HCT116 (cell line): Measurements from ENCODE around the gene KRT28. TPM values are rescaled to one million over a fixed set of nuclear protein-coding genes. Genes with fewer than 3 reads are reported as not detected.

Experiments
- ATAC-seq: fragments of 200-7000 bp; cut with Tn5 transposase; 2 replicates; pipeline ENCODE4 v1.9.1; 2020; ENCODE audit warnings: mild to moderate bottlenecking, moderate library complexity
- BruUV-seq: library from RNA; stranded (reverse); fragments of 400-500 nt; replicated peaks from 2 replicates; lab custom pipeline; 2021; lab: Mats Ljungman, UMichigan
- CTCF ChIA-PET: fragments of 300-600 bp; sonication (Branson Sonifier 250); formaldehyde crosslinking; loops from one replicate; lab custom pipeline; 2021; ENCODE audit warnings: antibody characterized with exemption; lab: Charles Lee
- POLR2A ChIA-PET: fragments of 300-600, 350-600 bp; sonication (Branson Sonifier 250); formaldehyde crosslinking; loops from one replicate; lab custom pipeline; 2021; ENCODE audit warnings: antibody characterized with exemption; lab: Charles Lee
- RAD21 ChIA-PET, 2 experiments: fragments of 300-600 bp; sonication (Branson Sonifier 250); formaldehyde crosslinking; loops; one replicate each; lab custom pipeline; 2023; ENCODE audit warnings: low total read pairs in 2 of 2; ENCODE audit not compliant: uncharacterized antibody in 2 of 2, unreplicated experiment in 2 of 2, low non-redundant PET in 1 of 2; lab: Charles Lee
- DNase-seq: peaks from one replicate; pipeline ENCODE4 v3.0.0-alpha.2; 2010; ENCODE audit warnings: low read depth, low spot score
- H2AFZ ChIP-seq: fragments of 200-600 bp; shearing (Covaris generic), sonication (generic); 2 replicates; pipeline ENCODE4 v1.6.1; 2017; ENCODE audit warnings: low read depth, mixed run types, mixed read lengths, antibody characterized with exemption, low read length; ENCODE audit not compliant: poor library complexity, severe bottlenecking
- H3K27ac ChIP-seq: 2 replicates; pipeline ENCODE4 v1.5.1; 2012; ENCODE audit warnings: low read depth, low read length
- H3K27me3 ChIP-seq: fragments of 200-600 bp; sonication (generic); 2 replicates; pipeline ENCODE4 v1.6.1; 2016; ENCODE audit warnings: mixed run types, low read length, mixed read lengths; ENCODE audit not compliant: insufficient read depth
- H3K36me3 ChIP-seq, 2 experiments: fragments of 200-500 bp in 1 of 2; fragments of 200-600 bp in 1 of 2; sonication (Bioruptor generic) in 1 of 2; sonication (generic) in 1 of 2; 2 replicates each; pipeline versions ENCODE4 v1.5.1 to v1.6.1; 2014 to 2016; ENCODE audit warnings: low read length in 2 of 2, inconsistent platforms in 1 of 2, mixed read lengths in 1 of 2, mixed run types in 1 of 2; ENCODE audit not compliant: insufficient read depth in 2 of 2, control insufficient read depth in 1 of 2
- H3K4me1 ChIP-seq, 2 experiments: fragments of 200-600 bp in 1 of 2; sonication (generic) in 1 of 2; 2 replicates each; pipeline versions ENCODE4 v1.5.1 to v1.6.1; 2012 to 2017; ENCODE audit warnings: low read length in 2 of 2, inconsistent platforms in 1 of 2, mild to moderate bottlenecking in 1 of 2, mixed read lengths in 1 of 2, mixed run types in 1 of 2, moderate library complexity in 1 of 2; ENCODE audit not compliant: insufficient read depth in 2 of 2, control insufficient read depth in 1 of 2
- H3K4me2 ChIP-seq: fragments of 200-600 bp; sonication (generic); 2 replicates; pipeline ENCODE4 v1.6.1; 2017; ENCODE audit warnings: mixed run types, low read length, mixed read lengths
- H3K4me3 ChIP-seq, 2 experiments: fragments of 200-600 bp in 1 of 2; sonication (generic) in 1 of 2; replicated peaks in 1 of 2; 2 replicates each; pipeline ENCODE4 v1.5.1; 2011 to 2016; ENCODE audit warnings: low read length in 2 of 2, control low read depth in 1 of 2, low read depth in 1 of 2, mild to moderate bottlenecking in 1 of 2, mixed read lengths in 1 of 2, mixed run types in 1 of 2
- H3K79me2 ChIP-seq: fragments of 200-600 bp; sonication (generic); 2 replicates; pipeline ENCODE4 v1.6.1; 2017; ENCODE audit warnings: mild to moderate bottlenecking, mixed run types, low read length, moderate library complexity, mixed read lengths; ENCODE audit not compliant: insufficient read depth
- H3K9ac ChIP-seq: fragments of 200-600 bp; sonication (generic); 2 replicates; pipeline ENCODE4 v1.6.1; 2016; ENCODE audit warnings: low read length, mixed read lengths
- H3K9me2 ChIP-seq: fragments of 200-600 bp; sonication (generic), shearing (Covaris generic); 2 replicates; pipeline ENCODE4 v1.6.1; 2017; ENCODE audit warnings: mixed run types, mild to moderate bottlenecking, moderate library complexity; ENCODE audit not compliant: insufficient read depth
- H3K9me3 ChIP-seq, 2 experiments: fragments of 200-500 bp in 1 of 2; fragments of 200-600 bp in 1 of 2; sonication (Bioruptor generic) in 1 of 2; sonication (generic) in 1 of 2; 2 replicates each; pipeline ENCODE4 v1.6.1; 2014 to 2017; ENCODE audit warnings: low read length in 2 of 2, mixed read lengths in 2 of 2, inconsistent platforms in 1 of 2, low read depth in 1 of 2, mild to moderate bottlenecking in 1 of 2, mixed run types in 1 of 2, moderate library complexity in 1 of 2; ENCODE audit not compliant: control insufficient read depth in 1 of 2, insufficient read depth in 1 of 2
- H4K20me1 ChIP-seq: fragments of 200-600 bp; sonication (generic), shearing (Covaris generic); 2 replicates; pipeline ENCODE4 v1.6.1; 2017; ENCODE audit warnings: mixed run types, mild to moderate bottlenecking, moderate library complexity; ENCODE audit not compliant: insufficient read depth
- CBX3 ChIP-seq: IDR thresholded peaks from 2 replicates; pipeline ENCODE4 v1.6.1; 2012; ENCODE audit warnings: low read depth
- CEBPB ChIP-seq: IDR thresholded peaks from 2 replicates; pipeline ENCODE4 v1.6.1; 2012; ENCODE audit warnings: low read depth
- EGR1 ChIP-seq: IDR thresholded peaks from 2 replicates; pipeline ENCODE4 v1.6.1; 2012; ENCODE audit warnings: low read depth
- ELF1 ChIP-seq: IDR thresholded peaks from 2 replicates; pipeline ENCODE4 v1.6.1; 2012; ENCODE audit warnings: low read depth, borderline replicate concordance
- EZH2 ChIP-seq: fragments of 200-600 bp; sonication (generic); IDR thresholded peaks from 2 replicates; pipeline ENCODE4 v1.6.1; 2017; ENCODE audit warnings: antibody characterized with exemption, mixed run types
- FOSL1 ChIP-seq: IDR thresholded peaks from 2 replicates; pipeline ENCODE4 v1.6.1; 2012; ENCODE audit warnings: low read depth
- JUND ChIP-seq: IDR thresholded peaks from 2 replicates; pipeline ENCODE4 v1.6.1; 2012
- POLR2A ChIP-seq: IDR thresholded peaks from 2 replicates; pipeline ENCODE4 v1.7.0; 2011; ENCODE audit warnings: borderline replicate concordance; ENCODE audit not compliant: insufficient read depth, insufficient read length; ENCODE audit errors: extremely low read depth
- RAD21 ChIP-seq: IDR thresholded peaks from 2 replicates; pipeline ENCODE4 v1.6.1; 2012; ENCODE audit warnings: low read depth, mild to moderate bottlenecking
- SP1 ChIP-seq: IDR thresholded peaks from 2 replicates; pipeline ENCODE4 v1.6.1; 2012; ENCODE audit warnings: low read depth
- SRF ChIP-seq: IDR thresholded peaks from 2 replicates; pipeline ENCODE4 v1.6.1; 2012; ENCODE audit warnings: low read depth
- TCF7L2 ChIP-seq: IDR thresholded peaks from 2 replicates; pipeline ENCODE4 v1.7.0; 2011; ENCODE audit warnings: borderline replicate concordance, inconsistent platforms; ENCODE audit not compliant: insufficient read depth, insufficient read length; ENCODE audit errors: extremely low read depth
- YY1 ChIP-seq: IDR thresholded peaks from 2 replicates; pipeline ENCODE4 v1.6.1; 2011; ENCODE audit warnings: low read length, low read depth, moderate library complexity, mild to moderate bottlenecking; ENCODE audit not compliant: insufficient replicate concordance; ENCODE audit errors: extremely low read depth
- ZNF274 ChIP-seq: fragments of 200-500 bp; sonication (Bioruptor generic); IDR thresholded peaks from 2 replicates; pipeline ENCODE4 v1.6.1; 2014; ENCODE audit warnings: mild to moderate bottlenecking, low read depth, low read length, inconsistent platforms
- intact Hi-C: fragments of 100-400 bp; cut with micrococcal nuclease; formaldehyde crosslinking; loops from 2 replicates; pipeline ENCODE4 v1.10.0; 2022
- total RNA-seq: library from RNA; stranded (reverse); gene quantifications from one replicate; pipeline ENCODE4 v1.2.1, GENCODE V29; 2021; ENCODE audit not compliant: unreplicated experiment
- TF ChIP-seq, protein P1 (sequence below): IDR thresholded peaks from 2 replicates; pipeline ENCODE4 v1.6.1; 2011; ENCODE audit warnings: mild to moderate bottlenecking, low read length, moderate library complexity; ENCODE audit not compliant: insufficient replicate concordance; ENCODE audit errors: extremely low read depth
- TF ChIP-seq, protein P2 (sequence below), 3 experiments: fragments of 200-600 bp in 1 of 3; sonication (generic) in 1 of 3; IDR thresholded peaks in 2 of 3; conservative IDR thresholded peaks in 1 of 3; 2 replicates each; pipeline ENCODE4 v1.5.1; 2012 to 2017; ENCODE audit warnings: low read depth in 2 of 3, low read length in 2 of 3, antibody characterized with exemption in 1 of 3, borderline replicate concordance in 1 of 3, control low read depth in 1 of 3, mild to moderate bottlenecking in 1 of 3, mixed read lengths in 1 of 3, mixed run types in 1 of 3, moderate library complexity in 1 of 3; ENCODE audit not compliant: insufficient read depth in 1 of 3
- TF ChIP-seq, protein P3 (sequence below): IDR thresholded peaks from 2 replicates; pipeline ENCODE4 v1.6.1; 2012

The KRT28 gene
- total RNA-seq, 1 experiment from 2014 or later: not detected

DNA sequence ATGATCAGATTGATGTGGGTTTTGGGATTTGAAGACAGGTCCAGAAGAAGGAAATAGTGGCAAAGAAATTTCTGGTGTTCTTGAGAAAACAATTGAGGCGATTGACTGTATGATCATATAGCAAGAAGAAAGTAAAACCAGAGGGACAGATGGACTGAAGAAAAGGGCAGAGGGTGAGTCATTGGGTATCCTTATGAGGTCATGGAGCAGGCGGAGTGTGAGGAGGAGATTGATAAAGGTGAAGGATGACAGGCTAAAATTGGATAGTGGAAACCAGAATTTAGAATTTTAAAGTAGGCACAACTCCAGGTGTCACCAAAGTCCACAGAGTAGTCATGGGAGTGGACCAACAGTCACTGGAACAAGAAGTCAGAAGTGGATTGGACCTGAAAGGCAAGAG is 1.4 kb upstream of the KRT28 start:
- H3K4me3 ChIP-seq: no peak overlapping the region
- H3K9me3 ChIP-seq: no peaks in the 10 kb centered on the region
- no peak overlapping the region for H3K9ac ChIP-seq
- BruUV-seq: no TSS peak
- no peak for ATAC-seq
- no peak overlapping the region for H3K4me2 ChIP-seq
- no peaks in the 10 kb centered on the region for H3K9me2 ChIP-seq
- no peaks in the 10 kb centered on the region for H3K36me3 ChIP-seq
- no peak for TF ChIP-seq YY1
- TF ChIP-seq EZH2: no peak
- TF ChIP-seq SP1: no peak
- TF ChIP-seq TCF7L2: no peak
- no peak for TF ChIP-seq FOSL1
- no peak for TF ChIP-seq POLR2A
- TF ChIP-seq CEBPB: no peak
- TF ChIP-seq JUND: no peak
- TF ChIP-seq, protein P1, sequence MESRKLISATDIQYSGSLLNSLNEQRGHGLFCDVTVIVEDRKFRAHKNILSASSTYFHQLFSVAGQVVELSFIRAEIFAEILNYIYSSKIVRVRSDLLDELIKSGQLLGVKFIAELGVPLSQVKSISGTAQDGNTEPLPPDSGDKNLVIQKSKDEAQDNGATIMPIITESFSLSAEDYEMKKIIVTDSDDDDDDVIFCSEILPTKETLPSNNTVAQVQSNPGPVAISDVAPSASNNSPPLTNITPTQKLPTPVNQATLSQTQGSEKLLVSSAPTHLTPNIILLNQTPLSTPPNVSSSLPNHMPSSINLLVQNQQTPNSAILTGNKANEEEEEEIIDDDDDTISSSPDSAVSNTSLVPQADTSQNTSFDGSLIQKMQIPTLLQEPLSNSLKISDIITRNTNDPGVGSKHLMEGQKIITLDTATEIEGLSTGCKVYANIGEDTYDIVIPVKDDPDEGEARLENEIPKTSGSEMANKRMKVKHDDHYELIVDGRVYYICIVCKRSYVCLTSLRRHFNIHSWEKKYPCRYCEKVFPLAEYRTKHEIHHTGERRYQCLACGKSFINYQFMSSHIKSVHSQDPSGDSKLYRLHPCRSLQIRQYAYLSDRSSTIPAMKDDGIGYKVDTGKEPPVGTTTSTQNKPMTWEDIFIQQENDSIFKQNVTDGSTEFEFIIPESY: no peak
- TF ChIP-seq, protein P2, sequence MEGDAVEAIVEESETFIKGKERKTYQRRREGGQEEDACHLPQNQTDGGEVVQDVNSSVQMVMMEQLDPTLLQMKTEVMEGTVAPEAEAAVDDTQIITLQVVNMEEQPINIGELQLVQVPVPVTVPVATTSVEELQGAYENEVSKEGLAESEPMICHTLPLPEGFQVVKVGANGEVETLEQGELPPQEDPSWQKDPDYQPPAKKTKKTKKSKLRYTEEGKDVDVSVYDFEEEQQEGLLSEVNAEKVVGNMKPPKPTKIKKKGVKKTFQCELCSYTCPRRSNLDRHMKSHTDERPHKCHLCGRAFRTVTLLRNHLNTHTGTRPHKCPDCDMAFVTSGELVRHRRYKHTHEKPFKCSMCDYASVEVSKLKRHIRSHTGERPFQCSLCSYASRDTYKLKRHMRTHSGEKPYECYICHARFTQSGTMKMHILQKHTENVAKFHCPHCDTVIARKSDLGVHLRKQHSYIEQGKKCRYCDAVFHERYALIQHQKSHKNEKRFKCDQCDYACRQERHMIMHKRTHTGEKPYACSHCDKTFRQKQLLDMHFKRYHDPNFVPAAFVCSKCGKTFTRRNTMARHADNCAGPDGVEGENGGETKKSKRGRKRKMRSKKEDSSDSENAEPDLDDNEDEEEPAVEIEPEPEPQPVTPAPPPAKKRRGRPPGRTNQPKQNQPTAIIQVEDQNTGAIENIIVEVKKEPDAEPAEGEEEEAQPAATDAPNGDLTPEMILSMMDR (IDR thresholded peaks at IDR 0.05 in 2 of 3, conservative IDR thresholded peaks at IDR 0.05 in 1 of 3; ENCODE audit: borderline replicate concordance in 1 of 3, insufficient read depth in 1 of 3, low read depth in 2 of 3, low read length in 2 of 3): no peak
- TF ChIP-seq RAD21: no peak
- TF ChIP-seq CBX3: no peak
- TF ChIP-seq SRF: no peak
- TF ChIP-seq ZNF274: no peak
- no peak for TF ChIP-seq ELF1
- no peak for TF ChIP-seq EGR1
- TF ChIP-seq, protein P3, sequence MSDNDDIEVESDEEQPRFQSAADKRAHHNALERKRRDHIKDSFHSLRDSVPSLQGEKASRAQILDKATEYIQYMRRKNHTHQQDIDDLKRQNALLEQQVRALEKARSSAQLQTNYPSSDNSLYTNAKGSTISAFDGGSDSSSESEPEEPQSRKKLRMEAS: no peak
- intact Hi-C loops: loop anchor here (5.0 to 10.0 kb wide), 2 partner anchors 604 to 846 kb away; no protein-coding TSS in a partner anchor
- ChIA-PET RAD21 (no interaction called here), POLR2A (no interaction called here), CTCF (no interaction called here)
- H4K20me1 ChIP-seq: no peaks in the 10 kb centered on the region
- H3K79me2 ChIP-seq: no peaks in the 10 kb centered on the region
- DNase-seq: no peak
- peaks cover 3 to 9% of the 10 kb centered on the region in 2 experiments; a peak in 3 of 4 replicates for H3K4me1 ChIP-seq
- H3K27ac ChIP-seq: no peak overlapping the region
- no peaks in the 10 kb centered on the region for H3K27me3 ChIP-seq
- H2AFZ ChIP-seq: no peak overlapping the region
